Kasumi-1 (cell line): ENCODE results near the gene MYOM1.

ENCODE experiments used
- DNase-seq, 2 experiments: peaks; one replicate each; lab custom pipeline; 2025; lab: John Stamatoyannopoulos, UW

The MYOM1 gene

DNA sequence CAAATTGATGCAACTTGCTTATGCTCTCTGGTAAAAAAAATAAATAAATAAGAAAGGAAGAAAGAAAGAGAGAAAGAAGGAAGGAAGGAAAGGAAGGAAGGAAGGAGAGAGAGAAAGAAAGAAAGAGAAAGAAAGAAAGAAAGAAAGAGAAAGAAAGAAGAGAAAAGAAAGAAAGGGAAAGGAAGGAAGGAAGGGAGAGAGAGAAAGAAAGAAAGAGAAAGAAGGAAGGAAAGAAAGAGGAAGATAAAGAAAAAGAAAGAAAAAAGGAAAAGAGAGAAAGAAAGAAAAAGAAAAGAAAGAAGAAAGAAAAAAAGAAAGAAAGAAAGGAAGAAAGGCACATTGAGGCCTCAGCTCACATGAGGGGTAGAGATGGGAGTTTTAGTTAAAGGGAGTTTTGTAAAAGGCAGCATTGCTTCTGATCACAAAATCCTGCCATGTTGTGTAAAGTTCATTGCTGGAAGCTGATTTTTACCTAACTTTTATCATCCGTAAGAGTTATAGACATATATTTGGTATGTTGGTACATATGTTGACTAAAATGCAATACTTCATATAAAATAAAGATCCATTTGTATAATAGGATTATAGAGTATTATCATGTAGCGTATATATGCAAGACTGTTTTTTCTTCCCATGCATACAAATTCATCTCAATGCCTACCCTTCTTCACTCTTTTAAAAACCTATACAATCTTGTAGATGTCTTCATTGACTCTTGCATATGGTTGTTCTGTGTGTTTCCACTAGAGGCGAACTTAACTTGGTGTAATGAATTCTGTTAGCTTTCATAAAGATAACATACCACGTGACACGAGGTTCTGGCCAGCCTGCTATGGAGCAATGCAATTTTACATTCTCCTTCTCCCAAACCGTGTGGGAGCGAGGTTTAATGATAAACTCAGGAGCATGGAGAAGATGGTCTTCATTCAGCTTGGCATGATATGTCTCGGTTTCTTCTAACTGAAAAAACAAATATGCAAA, 32.8 kb downstream of the MYOM1 start:
- DNase-seq = peak in 1 of 2 experiments; percentile 6

DNA sequence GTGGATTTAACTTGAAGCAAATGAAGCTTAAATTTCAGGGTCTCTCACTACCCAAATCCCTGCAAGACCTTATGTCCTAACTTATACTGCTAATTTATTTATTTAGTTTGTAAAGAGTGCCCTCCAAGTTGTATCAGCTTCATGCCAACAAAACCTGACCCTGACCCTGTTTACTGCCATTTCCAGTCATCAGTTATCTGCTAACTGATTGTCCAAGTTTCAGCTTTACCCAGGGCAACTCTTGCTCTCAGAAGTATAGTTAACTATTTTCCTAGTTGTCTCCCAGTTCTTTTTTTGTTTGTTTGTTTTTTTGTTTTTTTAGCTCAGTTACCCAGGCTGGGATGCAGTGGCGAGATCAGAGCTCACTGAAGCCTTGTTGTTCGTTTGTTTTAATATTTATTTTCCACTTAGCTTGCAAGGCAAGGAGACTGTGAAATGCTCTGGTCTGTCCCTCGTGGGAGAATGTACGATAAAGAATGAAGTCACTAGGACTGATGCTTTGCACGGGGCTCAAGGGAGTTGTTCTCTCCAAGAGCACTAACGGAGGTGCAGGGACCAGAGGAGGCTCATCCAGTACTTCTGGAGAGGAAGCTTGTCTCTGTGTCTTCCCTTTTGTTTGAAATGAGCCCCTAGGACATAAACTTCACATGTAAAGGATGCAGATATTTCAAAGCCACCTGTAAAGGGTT, 35.3 kb downstream of the MYOM1 start:
- DNase-seq = no peak

DNA sequence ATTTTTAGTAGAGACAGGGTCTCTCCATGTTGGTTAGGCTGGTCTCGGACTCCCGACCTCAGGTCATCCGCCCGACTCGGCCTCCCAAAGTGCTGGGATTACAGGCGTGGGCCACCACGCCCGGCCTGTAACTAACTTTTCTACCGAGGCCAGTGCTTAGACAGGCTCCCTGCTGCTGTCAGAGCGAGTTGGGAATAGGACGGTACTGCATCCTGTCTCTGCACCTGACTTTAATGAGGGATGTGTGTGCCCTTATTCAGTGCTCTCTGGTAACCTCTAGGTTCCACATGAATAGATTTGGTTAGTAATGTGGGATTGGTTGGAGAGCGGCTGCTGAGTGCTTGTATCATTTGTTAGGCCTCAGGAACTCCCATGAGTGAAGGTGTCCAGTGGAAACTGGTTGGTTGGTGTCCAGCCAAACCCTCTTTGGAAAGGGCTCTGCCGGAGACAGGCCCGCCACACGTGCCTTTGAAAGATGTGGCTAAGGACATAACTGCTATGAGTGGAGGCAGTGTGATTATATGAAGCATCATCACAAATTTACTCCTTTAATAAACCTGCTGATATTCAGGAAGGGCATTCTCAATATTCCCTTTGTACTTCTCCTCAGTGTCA, 36.6 kb downstream of the MYOM1 start:
- DNase-seq = no peak

DNA sequence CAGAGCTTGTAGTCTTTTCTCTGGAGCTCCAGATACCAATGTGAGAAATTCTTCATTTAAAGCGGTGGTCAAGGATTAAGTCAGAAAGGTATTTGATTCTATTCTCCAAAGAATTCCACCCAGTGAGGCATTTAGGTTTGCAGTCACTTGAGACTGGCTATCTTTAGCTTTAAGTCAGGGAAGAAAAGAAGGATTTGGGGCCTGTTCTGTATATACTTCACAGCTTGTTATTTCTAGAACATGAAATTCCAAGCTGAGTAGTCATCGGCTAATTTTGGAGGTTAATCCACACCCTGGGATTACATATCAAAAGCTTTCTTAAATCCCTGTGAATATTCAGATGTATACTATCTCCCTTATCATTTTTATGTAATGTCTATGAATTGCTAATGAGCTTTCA, 39.4 kb downstream of the MYOM1 start:
- DNase-seq = no peak

DNA sequence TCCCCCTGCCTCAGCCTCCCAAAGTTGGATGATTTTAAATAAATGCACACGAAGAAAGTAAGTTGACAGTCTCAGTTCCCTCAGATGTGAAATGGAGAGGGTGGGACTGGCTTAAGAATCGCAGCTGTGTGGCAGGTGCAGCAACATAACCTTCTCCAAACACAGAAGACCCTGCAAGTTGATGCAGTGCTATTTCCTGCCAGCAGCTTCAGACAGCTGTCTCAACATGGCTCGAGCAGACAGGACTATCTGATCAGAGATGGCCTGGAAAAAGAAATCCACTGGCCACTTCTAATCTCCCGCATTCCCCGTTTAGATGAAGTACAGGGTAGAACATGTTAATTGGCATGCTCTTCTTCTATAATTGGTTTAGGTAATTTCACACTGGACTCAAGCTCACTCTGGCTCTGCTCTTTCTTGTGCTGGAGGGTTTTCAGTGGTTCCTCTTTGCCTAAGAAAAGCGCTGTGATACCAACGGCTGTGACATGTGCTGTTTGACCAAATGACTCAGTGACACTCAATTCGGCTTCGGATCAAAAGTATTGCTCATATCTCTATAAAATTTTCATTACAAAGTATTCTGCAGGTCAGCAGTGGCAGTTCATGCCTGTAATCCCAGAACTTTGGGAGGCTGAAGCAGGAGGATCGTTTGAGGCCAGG, 40.2 kb downstream of the MYOM1 start:
- peak; percentile 25 to 26 for DNase-seq

DNA sequence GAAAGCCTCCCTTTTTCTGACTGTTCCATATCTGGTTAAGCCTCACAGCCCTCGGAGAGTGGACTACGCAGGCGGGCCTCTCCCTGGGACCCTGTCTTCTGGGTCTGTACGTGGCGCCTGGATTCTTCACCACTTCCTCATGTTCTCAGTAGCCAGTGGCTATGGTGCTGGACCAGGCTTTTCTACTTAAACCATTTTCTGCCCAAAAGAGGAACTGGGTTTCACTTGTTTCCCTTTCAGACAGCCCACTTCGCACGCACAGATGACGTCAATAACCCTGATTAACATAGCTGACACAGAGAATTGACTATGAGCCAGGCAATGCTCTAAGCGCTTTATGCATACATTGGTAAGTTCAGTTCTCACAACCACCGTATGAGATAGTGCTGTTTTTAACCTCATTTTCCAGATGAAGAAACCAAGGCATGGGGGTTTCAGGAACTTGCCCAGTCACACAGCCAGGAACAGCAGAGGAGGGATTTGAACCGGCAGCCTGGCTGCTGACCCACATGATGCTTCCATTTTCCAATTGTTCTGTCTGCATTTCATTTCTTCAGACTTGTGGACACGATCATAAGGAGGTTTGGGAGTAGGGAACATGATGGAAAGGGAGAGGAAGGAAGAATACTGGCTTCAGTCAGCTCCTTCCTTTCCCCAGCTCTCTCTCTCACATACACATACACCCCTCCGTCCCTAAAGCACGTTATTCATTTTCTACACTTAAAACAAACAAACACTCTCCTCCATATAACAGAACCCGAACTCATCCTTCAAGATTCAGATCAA, 41.7 kb downstream of the MYOM1 start:
- DNase-seq = peak; percentile 88 to 95

DNA sequence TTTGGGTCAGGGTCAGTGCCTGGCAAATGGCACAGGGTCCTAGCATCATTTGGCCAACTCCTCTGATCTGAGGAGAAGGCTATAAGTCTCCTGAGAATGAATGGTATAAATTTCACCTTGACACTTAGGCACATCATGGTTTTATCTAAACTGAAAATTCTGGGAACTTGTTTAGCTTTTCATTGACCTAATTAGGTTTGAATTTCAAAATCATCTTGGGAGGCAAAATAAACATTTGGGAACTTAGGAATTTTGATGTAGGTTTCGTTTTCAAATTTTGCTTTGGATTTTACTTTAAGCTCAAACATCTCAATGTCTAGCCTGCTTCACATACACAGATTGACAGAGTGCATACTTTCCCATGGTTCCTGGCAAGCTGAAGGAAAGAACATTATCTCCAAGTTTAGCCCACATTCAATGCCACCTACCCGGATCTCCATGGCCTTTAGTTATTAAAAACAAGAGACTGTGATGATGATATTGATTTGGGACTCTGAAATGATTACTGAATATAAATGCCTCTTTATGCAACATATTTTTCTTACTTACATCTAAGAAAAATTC, 44.5 kb downstream of the MYOM1 start:
- no peak for DNase-seq

DNA sequence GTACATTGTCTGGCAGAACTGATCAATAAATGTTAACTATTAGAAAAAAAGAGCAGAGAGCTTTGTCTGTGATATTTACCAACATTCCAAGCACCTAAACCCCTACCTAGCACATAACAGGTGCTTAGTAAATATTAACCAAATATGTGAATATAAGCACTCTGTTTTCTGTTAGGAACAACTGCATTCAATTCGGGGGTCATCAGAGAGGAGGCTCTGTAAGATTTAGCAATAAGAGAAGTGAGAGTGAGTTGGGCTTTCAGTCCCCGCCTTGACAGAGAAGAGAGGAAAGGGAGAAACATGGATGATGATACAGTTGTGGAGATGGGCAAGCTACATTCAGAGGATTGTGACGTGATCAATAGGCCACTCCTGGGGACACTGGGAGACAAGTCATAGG, 47.7 kb downstream of the MYOM1 start:
- DNase-seq = no peak

DNA sequence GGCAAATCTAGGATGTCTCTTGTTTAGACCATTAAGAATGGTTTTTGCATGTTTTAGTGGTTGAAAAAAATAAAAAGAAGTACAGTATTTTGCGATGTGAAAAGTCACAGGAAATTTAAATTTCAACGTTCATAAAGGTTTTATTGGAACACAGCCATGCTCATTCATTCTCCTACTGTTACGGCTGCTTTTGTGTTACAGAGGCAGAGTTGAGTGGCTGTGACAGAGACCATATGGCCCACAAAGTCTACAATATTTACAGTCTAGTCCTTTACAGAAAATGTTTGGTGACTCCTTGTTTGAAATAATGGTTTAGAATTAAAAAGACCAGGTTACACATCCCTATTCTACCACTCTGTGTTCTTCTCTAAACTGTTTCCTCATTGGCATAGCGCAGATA, 48.1 kb downstream of the MYOM1 start:
- DNase-seq = no peak

DNA sequence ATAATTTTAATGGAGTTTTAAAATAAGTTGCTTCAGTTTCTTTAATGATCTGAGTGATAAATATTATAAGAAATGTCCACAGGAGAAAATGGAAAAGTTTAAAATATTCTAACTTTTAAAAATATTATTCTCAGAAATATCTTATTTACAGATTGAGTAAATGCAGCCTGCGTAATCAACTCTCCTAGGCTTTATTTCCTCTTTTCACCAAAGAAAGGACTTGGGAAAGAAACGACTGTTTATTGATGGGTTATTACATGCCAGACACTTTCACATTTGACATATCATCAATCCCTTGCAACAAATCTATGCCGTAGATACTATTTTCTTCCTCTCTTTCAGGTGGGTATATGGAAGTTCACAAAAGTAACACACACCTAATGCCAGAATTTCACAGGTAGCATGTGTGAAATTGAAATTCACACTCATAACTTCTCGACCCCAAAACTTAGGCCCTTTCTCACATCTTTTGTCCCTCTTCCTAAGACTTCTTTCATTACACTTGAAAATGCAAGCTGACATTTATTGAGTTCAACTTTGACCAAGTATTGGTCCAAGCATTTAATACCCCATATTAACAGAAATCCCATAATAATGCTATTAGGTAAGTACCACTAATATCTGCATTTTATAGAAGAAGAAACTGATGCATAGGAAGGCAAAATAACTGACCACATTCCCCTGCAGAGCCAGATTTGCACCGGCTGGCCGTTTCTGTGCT, 49.2 kb downstream of the MYOM1 start:
- no peak for DNase-seq

DNA sequence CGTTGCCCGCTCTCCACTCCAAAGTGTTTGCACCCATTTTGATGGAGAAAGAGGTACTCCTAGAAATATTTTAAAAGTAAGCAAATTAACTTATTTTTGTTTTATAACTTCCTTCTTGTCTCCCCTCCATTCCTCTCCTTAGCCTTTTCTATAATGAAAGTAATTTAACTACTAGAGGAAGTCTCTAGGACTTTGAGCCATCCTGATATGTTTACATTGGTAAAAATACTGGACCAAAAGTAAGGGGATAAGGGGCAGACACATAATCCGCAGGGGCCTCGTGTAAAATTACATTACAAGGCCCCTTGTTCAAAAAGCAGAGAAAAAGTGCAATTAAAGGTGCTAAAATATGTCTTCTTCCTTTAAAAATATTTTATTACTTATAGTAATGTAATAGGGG, 55.4 kb downstream of the MYOM1 start:
- DNase-seq = no peak

DNA sequence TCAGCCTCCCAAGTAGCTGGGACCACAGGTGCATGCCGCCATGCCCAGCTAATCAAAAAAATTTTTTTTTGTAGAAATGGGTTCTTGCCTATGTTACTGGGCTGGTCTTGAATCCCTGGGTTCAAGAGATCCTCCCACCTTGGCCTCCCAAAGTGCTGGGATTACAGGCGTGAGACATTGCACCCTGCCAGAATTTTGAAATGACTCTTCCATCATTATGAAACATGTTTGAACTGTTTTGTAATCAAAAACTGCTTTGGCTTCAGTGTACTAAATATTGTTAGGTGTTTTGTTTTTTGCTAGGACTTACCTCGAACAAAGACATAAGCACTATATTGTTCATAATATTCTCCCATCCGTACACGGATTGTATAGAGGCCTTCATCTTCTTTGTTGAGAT, 55.8 kb downstream of the MYOM1 start:
- no peak for DNase-seq

DNA sequence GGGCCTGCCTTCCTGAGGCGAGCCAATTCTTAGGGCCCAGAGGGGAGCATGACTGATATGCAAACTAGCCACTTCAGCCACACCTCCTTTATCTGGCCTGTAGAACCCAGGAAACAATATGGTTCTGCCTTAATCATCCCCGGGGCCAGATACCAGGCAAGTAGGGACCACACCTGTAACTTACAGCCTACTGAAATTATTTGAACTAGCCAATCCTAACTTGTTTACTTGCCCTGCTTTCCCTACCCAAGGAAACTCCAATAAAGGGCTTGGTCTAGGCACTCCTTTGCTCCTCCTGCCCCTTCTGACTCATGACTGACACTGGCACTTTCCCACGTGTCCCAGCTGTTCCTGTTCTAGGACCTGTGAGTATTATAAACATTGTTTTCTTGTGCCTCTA, 57.6 kb downstream of the MYOM1 start:
- no peak for DNase-seq

DNA sequence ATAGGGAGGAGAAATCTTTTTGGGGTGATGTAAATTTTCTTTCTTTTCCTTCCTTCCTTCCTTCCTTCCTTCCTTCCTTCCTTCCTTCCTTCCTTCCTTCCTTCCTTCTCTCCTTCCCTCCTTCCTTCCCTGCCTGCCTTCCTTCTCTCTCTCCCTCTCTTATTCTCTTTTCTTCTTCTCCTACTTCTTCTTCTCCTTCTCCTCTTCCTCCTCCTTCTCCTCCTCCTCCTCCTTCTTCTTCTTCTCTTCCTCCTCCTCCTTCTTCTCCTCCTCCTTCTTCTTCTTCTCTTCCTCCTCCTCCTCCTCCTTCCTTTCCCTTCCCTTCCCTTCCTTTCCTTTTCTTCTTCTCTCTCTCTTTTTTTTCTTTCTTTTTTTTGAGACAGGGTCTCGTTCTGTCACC, 59.9 kb downstream of the MYOM1 start:
- no peak for DNase-seq

DNA sequence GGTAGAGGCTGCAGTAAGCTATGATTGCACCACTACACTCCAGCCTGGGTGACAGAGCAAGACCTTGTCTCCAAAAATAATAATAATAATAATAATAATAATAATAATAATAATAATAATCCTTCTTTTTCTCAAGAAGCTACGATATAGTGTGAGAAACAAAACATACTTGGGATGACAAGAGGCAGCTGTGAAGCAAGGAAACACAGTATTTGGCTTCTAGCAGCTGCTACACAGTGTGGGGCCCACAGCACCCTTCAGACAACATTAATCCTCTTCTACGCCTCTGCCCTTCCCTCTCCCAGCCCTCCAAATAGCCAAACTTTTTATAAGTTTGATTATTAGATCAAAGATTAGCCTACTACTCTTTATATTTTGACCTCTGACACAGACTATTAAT, 62.2 kb downstream of the MYOM1 start:
- no peak for DNase-seq

DNA sequence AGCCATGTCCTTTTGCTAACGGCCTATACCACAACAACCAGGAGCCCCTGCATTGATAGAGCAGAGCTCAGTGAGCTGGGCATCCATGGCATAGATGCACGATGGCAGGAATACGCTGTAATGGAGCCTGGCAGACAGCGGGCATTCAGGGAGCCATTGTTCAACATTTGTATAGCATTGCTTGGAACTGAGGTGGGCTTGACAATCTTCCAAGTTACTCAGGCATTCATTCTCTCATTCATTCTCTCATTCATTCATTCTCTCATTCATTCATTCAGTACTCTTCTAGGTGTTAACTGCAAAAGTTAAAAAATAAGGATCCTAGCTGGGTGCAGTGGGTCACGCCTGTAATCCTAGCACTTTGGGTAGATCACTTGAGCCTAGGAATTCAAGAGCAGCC, 62.7 kb downstream of the MYOM1 start:
- no peak for DNase-seq

DNA sequence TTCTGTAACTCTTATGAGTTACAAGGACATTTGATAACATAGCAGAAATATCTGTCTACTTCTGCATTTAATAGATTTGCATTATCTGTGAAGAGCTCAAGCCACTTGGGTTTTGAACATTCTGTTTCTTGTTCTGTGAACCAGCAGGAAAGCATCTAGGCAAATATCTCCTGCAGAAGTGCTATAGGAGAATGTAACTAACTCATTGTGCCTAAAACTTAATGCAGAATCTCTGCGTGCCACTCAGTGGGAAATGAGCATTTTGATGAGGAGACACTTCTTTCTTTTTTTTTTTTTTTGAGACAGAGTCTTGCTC, 63.5 kb downstream of the MYOM1 start:
- DNase-seq = no peak

DNA sequence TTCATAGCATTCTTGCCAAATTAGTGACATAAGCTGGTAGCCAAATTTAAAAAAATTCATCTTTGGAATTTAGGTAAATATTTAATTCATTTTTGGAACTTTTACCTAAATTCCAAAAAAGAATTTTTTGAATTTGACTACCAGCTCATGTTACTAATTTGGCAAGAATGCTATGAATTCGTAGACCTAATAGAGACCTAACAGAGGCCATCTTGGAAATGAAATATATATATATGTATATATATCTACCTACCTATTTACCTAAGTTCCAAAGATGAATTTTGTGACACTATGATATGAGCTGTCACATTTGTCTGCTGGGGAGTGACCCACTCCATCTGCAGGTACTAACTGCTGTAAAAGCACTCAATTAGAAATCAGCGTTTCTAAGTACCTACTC, 65.6 kb downstream of the MYOM1 start:
- DNase-seq = no peak

DNA sequence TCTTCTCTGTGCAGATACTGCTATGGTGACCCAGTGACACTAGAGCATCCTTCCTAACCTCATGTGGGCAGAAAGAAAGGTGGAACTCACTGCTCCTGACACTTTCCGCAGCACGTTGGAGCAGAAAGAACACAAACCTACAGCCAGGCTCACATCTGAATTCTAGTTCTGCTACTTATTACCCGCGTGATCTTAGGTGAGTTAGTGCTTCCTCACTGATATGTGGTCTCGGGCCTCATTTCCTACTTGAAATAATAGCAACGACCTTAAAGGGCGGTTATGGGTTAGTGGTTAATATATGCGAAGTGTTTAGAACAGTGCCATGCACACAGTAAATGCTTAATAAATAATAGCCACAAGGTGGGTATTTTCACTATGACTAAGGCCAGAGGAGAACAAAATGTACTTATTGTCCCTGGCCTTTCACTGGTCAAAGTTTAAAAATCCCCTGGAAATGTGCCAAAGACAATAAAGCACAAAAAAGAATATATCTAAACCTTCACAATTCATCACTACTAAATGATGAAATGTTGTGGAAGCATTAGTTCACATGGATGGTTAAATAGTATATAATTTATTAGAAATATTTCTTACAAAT, 66.6 kb downstream of the MYOM1 start:
- DNase-seq = no peak

DNA sequence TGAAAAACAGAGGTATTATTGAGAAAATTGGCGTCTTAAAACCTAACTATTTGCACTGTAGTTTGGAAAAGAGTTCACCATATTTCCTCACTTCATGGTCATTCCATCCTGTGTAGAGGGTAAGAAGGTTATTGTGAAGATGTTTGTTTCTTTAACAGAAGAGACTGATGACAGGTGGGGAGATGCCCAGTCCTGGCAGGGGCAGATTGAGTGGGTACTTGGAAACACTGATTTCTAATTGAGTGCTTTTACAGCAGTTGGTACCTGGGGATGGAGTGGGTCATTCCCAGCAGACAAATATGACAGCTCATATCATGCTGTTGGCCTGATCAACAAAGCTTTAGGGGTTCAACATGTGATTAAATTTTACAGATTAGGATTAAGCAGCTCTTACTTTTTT, 67.5 kb downstream of the MYOM1 start:
- no peak for DNase-seq
